GM12865 (cell line): ENCODE data around the gene CNNM2.
A peak's percentile ranks its signal among the peaks of the same experiment; 100 is the strongest.

Experiments
- DNase-seq: peaks from one replicate; pipeline ENCODE4 v3.0.0; 2010; ENCODE audit warnings: low read depth
- H3K4me3 ChIP-seq: 2 replicates; pipeline ENCODE4 v1.5.1; 2011; ENCODE audit warnings: mild to moderate bottlenecking, low read depth, low read length, control low read depth
- CTCF ChIP-seq: IDR thresholded peaks from 2 replicates; pipeline ENCODE4 v1.5.1; 2011; ENCODE audit warnings: low read length, control low read depth, low read depth, inconsistent platforms; ENCODE audit not compliant: insufficient read depth; ENCODE audit errors: missing control alignments

CNNM2 gene

GRCh38 chr10:102914781-102915180 is 3.3 kb upstream of the CNNM2 start:
- no peak for TF ChIP-seq CTCF
- no peak overlapping the region for H3K4me3 ChIP-seq

GRCh38 chr10:102916173-102916572 is 1.9 kb upstream of the CNNM2 start:
- no peak for DNase-seq
- no peak overlapping the region for H3K4me3 ChIP-seq
- TF ChIP-seq CTCF: no peak

More at GRCh38 chr10:102914781-102915180, 3.3 kb upstream of the CNNM2 start:
- no peak for DNase-seq

- peak; percentile 94 for TF ChIP-seq CTCF
Measured at GRCh38 chr10:102917314-102917961, 656 bp upstream of the CNNM2 start.

GRCh38 chr10:102918817-102919245 is 737 bp downstream of the CNNM2 start:
- TF ChIP-seq CTCF: no peak
- DNase-seq: peak; percentile 45

More at GRCh38 chr10:102917314-102917961, 656 bp upstream of the CNNM2 start:
- DNase-seq: peak; percentile 89
- H3K4me3 ChIP-seq: peak overlapping the region; percentile 67

GRCh38 chr10:102919246-102919959 is 1.3 kb downstream of the CNNM2 start:
- H3K4me3 ChIP-seq: peak overlapping the region; percentile 71
- TF ChIP-seq CTCF: no peak
- DNase-seq: peak; percentile 27

More at GRCh38 chr10:102918817-102919245, 737 bp downstream of the CNNM2 start:
- H3K4me3 ChIP-seq: peak overlapping the region; percentile 71

- TF ChIP-seq CTCF: no peak
- DNase-seq: no peak
Measured at GRCh38 chr10:102919992-102920739, 2.1 kb downstream of the CNNM2 start.

More at GRCh38 chr10:102919992-102920739, 2.1 kb downstream of the CNNM2 start:
- no peak overlapping the region for H3K4me3 ChIP-seq
